DMS114 treated with DMSO at 0.1 percent for 48 hours (cell line): ENCODE measurements around the gene TMCO1.
"Not testable (repeated sequence)": the region's sequence is repeated elsewhere in the genome, so short reads cannot be mapped to it uniquely, and the experiment has no call there.

Source experiments
- DNase-seq: peaks from one replicate; lab custom pipeline; 2025; ENCODE audit not compliant: unreplicated experiment; lab: John Stamatoyannopoulos, UW

Gene TMCO1

GRCh38 chr1:165688046-165688445 is 80.6 kb downstream of the TMCO1 start:
- no peak for DNase-seq

GRCh38 chr1:165686971-165687433 is 81.7 kb downstream of the TMCO1 start:
- no peak for DNase-seq

- DNase-seq = no peak
These were observed 82.3 kb downstream of the TMCO1 start for GRCh38 chr1:165686121-165686970.

GRCh38 chr1:165683848-165684485 is 84.7 kb downstream of the TMCO1 start:
- no peak for DNase-seq

GRCh38 chr1:165680773-165681172 is 87.9 kb downstream of the TMCO1 start:
- not testable (repeated sequence) for DNase-seq

GRCh38 chr1:165680303-165680702 is 88.4 kb downstream of the TMCO1 start:
- no peak for DNase-seq

- DNase-seq = no peak
These were observed 89.2 kb downstream of the TMCO1 start for GRCh38 chr1:165679282-165680036.

GRCh38 chr1:165678509-165678908 is 90.2 kb downstream of the TMCO1 start:
- no peak for DNase-seq
